Fibroblast of lung (primary cell): ENCODE measurements around the gene SLX4.

Experiments
- CTCF ChIP-seq, 2 donors: IDR thresholded peaks in 1 of 2; conservative IDR thresholded peaks in 1 of 2; 1 replicate in 1 of 2; 2 replicates in 1 of 2; pipeline ENCODE4 v1.5.1; 2011 to 2012; ENCODE audit warnings: low read length in 2 of 2, control low read depth in 1 of 2, inconsistent platforms in 1 of 2, low read depth in 1 of 2, mild to moderate bottlenecking in 1 of 2
- EZH2 ChIP-seq: IDR thresholded peaks from 2 replicates; pipeline ENCODE4 v1.5.1; 2012; ENCODE audit warnings: low read length, control low read depth, mild to moderate bottlenecking; ENCODE audit errors: missing control alignments

GRCh38 chr16:3534126-3534525, 77.3 kb downstream of the SLX4 start:
- TF ChIP-seq CTCF (conservative IDR thresholded peaks at IDR 0.05 in 1 of 2, IDR thresholded peaks at IDR 0.05 in 1 of 2; ENCODE audit: low read depth in 1 of 2, low read length in 2 of 2) (no peak), EZH2 (no peak)
